ENCODE data around the gene ALPK3. TPM values are rescaled to one million over a fixed set of nuclear protein-coding genes. Genes with fewer than 3 reads are reported as not detected.

The ALPK3 gene
- total and polyA plus RNA-seq, 2 experiments from 2014 or later = 3.7 to 29.7 TPM

DNA sequence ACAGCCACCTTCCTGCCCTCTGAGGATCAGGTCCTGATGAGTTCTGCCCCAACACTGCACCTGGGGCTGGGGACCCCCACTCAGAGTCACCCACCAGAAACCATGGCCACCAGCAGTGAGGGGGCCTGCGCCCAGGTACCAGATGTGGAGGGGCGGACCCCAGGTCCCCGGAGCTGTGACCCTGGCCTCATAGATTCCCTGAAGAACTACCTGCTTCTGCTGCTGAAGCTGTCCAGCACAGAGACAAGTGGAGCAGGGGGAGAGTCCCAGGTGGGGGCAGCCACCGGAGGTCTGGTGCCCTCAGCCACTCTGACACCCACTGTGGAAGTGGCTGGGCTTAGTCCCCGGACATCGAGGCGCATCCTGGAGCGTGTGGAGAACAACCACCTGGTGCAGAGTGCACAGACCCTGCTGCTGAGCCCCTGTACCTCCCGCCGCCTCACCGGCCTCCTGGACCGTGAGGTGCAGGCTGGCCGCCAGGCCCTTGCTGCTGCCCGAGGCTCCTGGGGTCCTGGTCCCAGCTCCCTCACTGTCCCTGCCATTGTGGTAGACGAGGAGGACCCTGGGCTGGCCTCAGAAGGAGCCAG is 40.4 kb downstream of the ALPK3 start:
- H3K4me1 ChIP-seq (ENCODE audit: insufficient read depth) = no peaks in the 10 kb centered on the region
- H3K27me3 ChIP-seq (ENCODE audit: insufficient read depth) = no peaks in the 10 kb centered on the region
- H3K36me3 ChIP-seq (ENCODE audit: insufficient read depth) = no peaks in the 10 kb centered on the region
- no peaks in the 10 kb centered on the region for H3K9me2 ChIP-seq (ENCODE audit: insufficient read depth)
- ATAC-seq (no peak), DNase-seq (ENCODE audit: low spot score) (no peak)
- Mint-ChIP-seq H3K27me3 (ENCODE audit: insufficient read depth, low read depth, poor library complexity) (peaks cover 1% of the 10 kb centered on the region), H3K4me1 (no peaks in the 10 kb centered on the region; the same call in 2 of the 3 replicates), H3K27ac (no peak overlapping the region), H3K9me3 (no peaks in the 10 kb centered on the region; the same call in 2 of the 3 replicates), H3K36me3 (ENCODE audit: low read depth) (peaks cover 5% of the 10 kb centered on the region; the same call in 2 of the 3 replicates), H3K4me3 (no peak overlapping the region)
- TF ChIP-seq STAT1 (IDR thresholded peaks at IDR 0.05; ENCODE audit: unreplicated experiment) (no peak), CREB1 (CRISPR knock-in tag; IDR thresholded peaks at IDR 0.05; ENCODE audit: low read depth) (no peak)
- H3K27ac ChIP-seq (ENCODE audit: low read depth) = no peak overlapping the region
- no peaks in the 10 kb centered on the region for H3K79me2 ChIP-seq (replicated peaks; ENCODE audit: insufficient read depth)
- no peaks in the 10 kb centered on the region for H3F3A ChIP-seq (replicated peaks; ENCODE audit: low read depth)
- H4K20me1 ChIP-seq (replicated peaks; ENCODE audit: insufficient read depth) = no peaks in the 10 kb centered on the region; the same call in 1 of the 2 replicates
- H3K4me2 ChIP-seq = no peak overlapping the region
- H2AFZ ChIP-seq = no peak overlapping the region
- H3K4me3 ChIP-seq = no peak overlapping the region

- Histone ChIP-seq H2AFZ (no peak overlapping the region), H3K27me3 (ENCODE audit: insufficient read depth) (no peaks in the 10 kb centered on the region), H3K36me3 (ENCODE audit: insufficient read depth) (peaks cover 3% of the 10 kb centered on the region; the same call in 1 of the 2 replicates), H3K4me3 (no peak overlapping the region), H3K4me1 (ENCODE audit: insufficient read depth) (no peaks in the 10 kb centered on the region), H3K4me2 (no peak overlapping the region), H3K9me2 (ENCODE audit: insufficient read depth) (no peaks in the 10 kb centered on the region), H3F3A (replicated peaks; ENCODE audit: low read depth) (no peaks in the 10 kb centered on the region), H3K79me2 (replicated peaks; ENCODE audit: insufficient read depth) (no peaks in the 10 kb centered on the region), H4K20me1 (replicated peaks; ENCODE audit: insufficient read depth) (no peaks in the 10 kb centered on the region; the same call in 1 of the 2 replicates), H3K27ac (ENCODE audit: low read depth) (no peak overlapping the region)
- DNase-seq (ENCODE audit: low spot score) = no peak
- Mint-ChIP-seq H3K36me3 (ENCODE audit: low read depth) (peaks cover 5% of the 10 kb centered on the region; the same call in 2 of the 3 replicates), H3K27ac (no peak overlapping the region), H3K4me1 (no peaks in the 10 kb centered on the region; the same call in 2 of the 3 replicates), H3K9me3 (no peaks in the 10 kb centered on the region; the same call in 2 of the 3 replicates), H3K27me3 (ENCODE audit: insufficient read depth, low read depth, poor library complexity) (peaks cover 1% of the 10 kb centered on the region), H3K4me3 (no peak overlapping the region)
- no peak for ATAC-seq
- no peak for TF ChIP-seq REST (IDR thresholded peaks at IDR 0.05; ENCODE audit: unreplicated experiment)
- TF ChIP-seq NANOG (IDR thresholded peaks at IDR 0.05; ENCODE audit: borderline replicate concordance) = no peak
- TF ChIP-seq STAT1 (IDR thresholded peaks at IDR 0.05; ENCODE audit: unreplicated experiment) = no peak
- no peak for TF ChIP-seq ETS1 (IDR thresholded peaks at IDR 0.05)
- TF ChIP-seq EZH2phosphoT487 (IDR thresholded peaks at IDR 0.05; ENCODE audit: unreplicated experiment) = no peak
- TF ChIP-seq, protein P1, sequence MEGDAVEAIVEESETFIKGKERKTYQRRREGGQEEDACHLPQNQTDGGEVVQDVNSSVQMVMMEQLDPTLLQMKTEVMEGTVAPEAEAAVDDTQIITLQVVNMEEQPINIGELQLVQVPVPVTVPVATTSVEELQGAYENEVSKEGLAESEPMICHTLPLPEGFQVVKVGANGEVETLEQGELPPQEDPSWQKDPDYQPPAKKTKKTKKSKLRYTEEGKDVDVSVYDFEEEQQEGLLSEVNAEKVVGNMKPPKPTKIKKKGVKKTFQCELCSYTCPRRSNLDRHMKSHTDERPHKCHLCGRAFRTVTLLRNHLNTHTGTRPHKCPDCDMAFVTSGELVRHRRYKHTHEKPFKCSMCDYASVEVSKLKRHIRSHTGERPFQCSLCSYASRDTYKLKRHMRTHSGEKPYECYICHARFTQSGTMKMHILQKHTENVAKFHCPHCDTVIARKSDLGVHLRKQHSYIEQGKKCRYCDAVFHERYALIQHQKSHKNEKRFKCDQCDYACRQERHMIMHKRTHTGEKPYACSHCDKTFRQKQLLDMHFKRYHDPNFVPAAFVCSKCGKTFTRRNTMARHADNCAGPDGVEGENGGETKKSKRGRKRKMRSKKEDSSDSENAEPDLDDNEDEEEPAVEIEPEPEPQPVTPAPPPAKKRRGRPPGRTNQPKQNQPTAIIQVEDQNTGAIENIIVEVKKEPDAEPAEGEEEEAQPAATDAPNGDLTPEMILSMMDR (conservative IDR thresholded peaks at IDR 0.05; ENCODE audit: low read depth in 2 of 2) = no peak
- TF ChIP-seq ZNF114 (CRISPR knock-in tag; IDR thresholded peaks at IDR 0.05) = no peak
- no peak for TF ChIP-seq ZNF331 (CRISPR knock-in tag; IDR thresholded peaks at IDR 0.05; ENCODE audit: low read depth)
- TF ChIP-seq POLR2AphosphoS5 (IDR thresholded peaks at IDR 0.05; ENCODE audit: low read depth) = no peak
These were observed 41.1 kb downstream of the ALPK3 start for GRCh38 chr15:84858231-84858630.

All from GM23338 (cell line).